ENCODE data around the gene BUB3. TPM values are rescaled to one million over a fixed set of nuclear protein-coding genes. Genes with fewer than 3 reads are reported as not detected.

Gene BUB3
- total and polyA plus RNA-seq, 8 donors: 33.4 to 160 (median 62.4) TPM

- no peaks in the 10 kb centered on the region for H3K36me3 ChIP-seq
- H3K4me1 ChIP-seq: peaks cover 0 to 3% (median 0%) of the 10 kb centered on the region in 4 donors
- H3K27me3 ChIP-seq: no peaks in the 10 kb centered on the region
- intact Hi-C loops (cut with DNase I; ENCODE audit: low total_unique reads): no loop called here
- peaks cover 0 to 3% (median 1%) of the 10 kb centered on the region in 4 donors for H3K9me3 ChIP-seq
- H3K27ac ChIP-seq: no peak overlapping the region
- 84 to 94% (median 92%) methylated on average over 8 of the region's 8 CpGs for WGBS, 5 donors
- TF ChIP-seq EP300 (IDR thresholded peaks at IDR 0.05) (no peak), CTCF (IDR thresholded peaks at IDR 0.05) (no peak), POLR2AphosphoS5 (IDR thresholded peaks at IDR 0.05) (no peak), POLR2A (IDR thresholded peaks at IDR 0.05) (no peak)
- no peak overlapping the region for H3K4me3 ChIP-seq
- DNase-seq: no peak
Observed at GRCh38 chr10:123202506-123202905, 48.3 kb downstream of the BUB3 start.

- peak in 1 of 2 donors; percentile 49 for DNase-seq
- TF ChIP-seq POLR2AphosphoS5 (IDR thresholded peaks at IDR 0.05) (no peak), CTCF (IDR thresholded peaks at IDR 0.05) (no peak), POLR2A (IDR thresholded peaks at IDR 0.05) (no peak), EP300 (IDR thresholded peaks at IDR 0.05) (no peak)
- 86 to 91% (median 89%) methylated on average over 6 of the region's 6 CpGs for WGBS, 5 donors
Observed at GRCh38 chr10:123203393-123204126, 49.4 kb downstream of the BUB3 start.

GRCh38 chr10:123204127-123204461 is 49.9 kb downstream of the BUB3 start:
- intact Hi-C loops (cut with DNase I; ENCODE audit: low total_unique reads): no loop called here
- no peak for DNase-seq
- peak overlapping the region in 2 of 5 donors; percentile 23 to 48 for H3K27ac ChIP-seq
- H3K4me3 ChIP-seq: no peak overlapping the region
- 52 to 80% (median 71%) methylated on average over 1 of the region's 1 CpG for WGBS, 5 donors
- no peaks in the 10 kb centered on the region for H3K27me3 ChIP-seq
- TF ChIP-seq POLR2AphosphoS5 (IDR thresholded peaks at IDR 0.05) (no peak), EP300 (IDR thresholded peaks at IDR 0.05) (no peak), POLR2A (IDR thresholded peaks at IDR 0.05) (no peak), CTCF (IDR thresholded peaks at IDR 0.05) (no peak)
- peaks cover 0 to 14% (median 6%) of the 10 kb centered on the region in 4 donors for H3K9me3 ChIP-seq
- H3K4me1 ChIP-seq: peaks cover 0 to 3% (median 0%) of the 10 kb centered on the region in 4 donors
- peaks cover 0 to 8% (median 0%) of the 10 kb centered on the region in 4 donors for H3K36me3 ChIP-seq

More at GRCh38 chr10:123203393-123204126, 49.4 kb downstream of the BUB3 start:
- H3K27me3 ChIP-seq: no peaks in the 10 kb centered on the region
- H3K36me3 ChIP-seq: peaks cover 0 to 4% (median 0%) of the 10 kb centered on the region in 4 donors
- peaks cover 0 to 13% (median 6%) of the 10 kb centered on the region in 4 donors for H3K9me3 ChIP-seq
- H3K27ac ChIP-seq: peak overlapping the region in 2 of 5 donors; percentile 22 to 23
- peaks cover 0 to 3% (median 0%) of the 10 kb centered on the region in 4 donors for H3K4me1 ChIP-seq
- no peak overlapping the region for H3K4me3 ChIP-seq
- intact Hi-C loops (cut with DNase I; ENCODE audit: low total_unique reads): no loop called here

- Histone ChIP-seq H3K9me3 (peaks cover 0 to 14% (median 6%) of the 10 kb centered on the region in 4 donors), H3K4me1 (peaks cover 0 to 3% (median 0%) of the 10 kb centered on the region in 4 donors), H3K27ac (no peak overlapping the region), H3K27me3 (no peaks in the 10 kb centered on the region), H3K36me3 (peaks cover 0 to 8% (median 0%) of the 10 kb centered on the region in 4 donors), H3K4me3 (no peak overlapping the region)
- no peak for DNase-seq
- intact Hi-C loops (cut with DNase I; ENCODE audit: low total_unique reads): no loop called here
- TF ChIP-seq POLR2AphosphoS5 (IDR thresholded peaks at IDR 0.05) (no peak), CTCF (IDR thresholded peaks at IDR 0.05) (no peak)
- WGBS, 5 donors: 94 to 97% (median 94%) methylated on average over 3 of the region's 3 CpGs
Observed at GRCh38 chr10:123205041-123205440, 50.8 kb downstream of the BUB3 start.

Data from stomach (tissue), 9 donors.